Stimulated activated naive CD4-positive, alpha-beta T cell (primary cell): Measurements from ENCODE around the gene MT1G.
A peak's percentile ranks its signal among the peaks of the same experiment; 100 is the strongest.
"Not testable (repeated sequence)": the region's sequence is repeated elsewhere in the genome, so short reads cannot be mapped to it uniquely, and the experiment has no call there.

ENCODE experiments used
- DNase-seq, 6 experiments: peaks; one replicate each; lab custom pipeline; 2025; lab: John Stamatoyannopoulos, UW

The MT1G gene

DNA sequence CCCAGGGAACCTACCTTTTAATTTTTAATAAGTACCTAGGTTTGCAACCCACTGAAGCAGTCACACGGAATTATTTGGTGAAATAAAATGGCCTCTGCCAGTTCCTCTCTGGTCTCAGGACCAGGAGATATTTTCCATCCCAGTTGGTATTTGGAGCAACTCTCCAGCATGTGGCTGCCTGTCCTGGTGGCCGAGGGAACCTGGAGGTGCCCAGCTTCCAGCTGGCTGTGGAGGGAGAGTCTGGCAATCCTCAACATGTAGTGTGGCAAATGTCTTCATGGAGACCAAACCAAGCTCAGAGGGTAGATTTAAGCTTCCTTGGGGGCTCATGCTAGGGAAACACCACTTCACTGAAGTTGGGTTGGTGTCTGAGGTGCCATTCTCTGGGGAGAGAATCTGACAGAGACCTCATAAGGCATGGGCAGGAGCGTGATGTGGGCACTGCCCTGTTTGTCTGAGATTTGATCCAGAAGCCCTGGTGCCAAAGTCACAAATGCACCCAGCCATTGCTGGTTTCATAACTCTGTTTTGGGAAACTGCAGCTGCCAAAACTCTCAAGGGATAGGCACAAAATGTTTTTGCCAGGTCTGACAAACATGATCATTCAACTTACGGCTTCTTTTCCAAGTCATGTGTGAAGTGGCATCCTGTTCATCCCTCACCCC lies 17.2 kb upstream of the MT1G start:
- no peak for DNase-seq

DNA sequence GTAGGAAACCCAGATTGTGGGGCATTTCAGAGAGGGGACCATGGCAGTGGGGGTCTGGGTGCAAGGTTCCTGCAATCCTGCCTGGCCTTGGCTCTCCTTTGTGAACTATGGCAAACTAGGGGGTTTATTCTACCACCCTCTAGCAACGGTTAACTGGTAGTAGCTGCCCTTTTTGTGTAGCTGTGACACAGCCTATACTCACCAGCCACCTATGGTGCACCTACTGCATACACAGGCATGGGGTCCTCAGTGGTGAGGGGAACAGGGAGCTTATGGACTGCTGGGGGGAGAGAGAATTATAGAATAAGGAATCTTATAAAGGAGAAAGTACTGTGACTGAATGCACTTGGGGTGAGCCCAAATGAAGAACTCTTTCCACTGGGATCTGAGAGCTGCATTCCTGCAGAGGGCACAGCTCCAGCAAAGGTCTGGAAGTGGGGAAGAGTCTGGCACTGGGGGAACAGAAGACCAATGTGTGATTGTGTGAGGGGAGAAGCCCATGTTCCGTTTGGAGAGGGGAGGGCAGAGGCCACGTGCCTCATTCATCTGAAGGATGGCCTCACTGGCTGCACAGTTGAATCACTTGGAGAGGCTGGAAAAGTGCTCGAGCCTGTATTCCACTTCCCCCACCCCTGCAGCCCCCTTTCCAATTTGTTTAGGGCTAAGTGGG lies 16.5 kb upstream of the MT1G start:
- DNase-seq: no peak

DNA sequence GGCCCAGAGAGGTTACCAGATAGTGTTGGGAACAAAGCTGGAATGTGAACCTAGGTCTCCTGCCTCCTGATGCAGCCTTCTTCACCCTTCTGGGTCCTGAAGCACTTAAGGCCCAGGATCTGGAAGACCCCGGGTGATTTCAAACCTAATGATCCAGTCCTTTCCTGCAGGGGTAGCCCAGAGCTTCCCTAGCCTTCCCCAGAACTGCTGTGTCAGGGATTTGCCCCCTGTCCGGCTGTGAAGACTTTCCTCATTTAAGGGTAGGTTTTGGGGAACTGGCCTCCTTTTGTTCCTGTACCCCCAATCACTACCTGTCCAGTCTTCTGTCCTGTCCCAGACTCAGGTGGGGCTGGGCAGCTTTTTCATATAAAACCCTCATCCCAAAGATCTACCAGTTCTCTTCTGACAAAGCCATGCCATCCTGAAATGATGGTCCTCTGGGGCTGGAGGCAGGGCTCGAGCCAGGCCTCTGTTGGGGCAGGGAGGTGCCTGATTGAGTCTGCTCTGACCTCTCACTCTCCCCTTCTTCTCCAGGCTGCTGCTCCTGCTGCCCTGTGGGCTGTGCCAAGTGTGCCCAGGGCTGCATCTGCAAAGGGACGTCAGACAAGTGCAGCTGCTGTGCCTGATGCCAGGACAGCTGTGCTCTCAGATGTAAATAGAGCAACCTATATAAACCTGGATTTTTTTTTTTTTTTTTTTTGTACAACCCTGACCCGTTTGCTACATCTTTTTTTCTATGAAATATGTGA lies 15.7 kb upstream of the MT1G start:
- no peak for DNase-seq

DNA sequence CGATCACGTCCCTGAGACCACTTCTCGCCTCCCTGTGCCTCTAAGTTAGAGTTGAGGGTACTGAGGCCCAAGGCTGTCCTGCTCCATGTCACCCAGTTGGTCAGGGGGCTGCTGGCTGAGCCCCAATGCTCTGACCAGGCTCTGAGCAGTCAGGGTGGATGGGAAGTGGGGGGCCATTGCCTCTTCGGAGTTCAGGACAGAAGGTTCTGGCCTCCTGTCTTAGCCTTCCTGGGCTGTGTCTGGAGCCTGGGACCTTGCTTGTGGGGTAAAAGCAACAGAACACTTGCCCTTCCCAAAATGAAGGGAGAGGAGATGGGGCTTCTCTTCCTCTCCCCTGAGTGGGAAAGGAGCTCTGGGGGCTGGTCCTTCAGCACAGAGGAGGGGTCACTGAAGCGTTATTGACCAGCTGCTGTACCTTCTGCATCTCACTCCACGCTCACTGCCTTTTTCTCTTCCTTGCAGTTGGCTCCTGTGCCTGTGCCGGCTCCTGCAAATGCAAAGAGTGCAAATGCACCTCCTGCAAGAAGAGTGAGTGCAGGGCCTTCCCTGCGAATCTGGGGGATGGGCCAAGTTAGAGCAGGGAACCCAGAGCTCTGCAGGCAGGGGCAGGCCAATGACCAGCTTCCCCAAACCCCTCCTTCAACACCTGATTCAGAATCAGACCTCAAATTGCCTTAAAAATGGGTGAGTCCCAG lies 15.0 kb upstream of the MT1G start:
- DNase-seq: peak in 1 of 6 experiments; percentile 45

DNA sequence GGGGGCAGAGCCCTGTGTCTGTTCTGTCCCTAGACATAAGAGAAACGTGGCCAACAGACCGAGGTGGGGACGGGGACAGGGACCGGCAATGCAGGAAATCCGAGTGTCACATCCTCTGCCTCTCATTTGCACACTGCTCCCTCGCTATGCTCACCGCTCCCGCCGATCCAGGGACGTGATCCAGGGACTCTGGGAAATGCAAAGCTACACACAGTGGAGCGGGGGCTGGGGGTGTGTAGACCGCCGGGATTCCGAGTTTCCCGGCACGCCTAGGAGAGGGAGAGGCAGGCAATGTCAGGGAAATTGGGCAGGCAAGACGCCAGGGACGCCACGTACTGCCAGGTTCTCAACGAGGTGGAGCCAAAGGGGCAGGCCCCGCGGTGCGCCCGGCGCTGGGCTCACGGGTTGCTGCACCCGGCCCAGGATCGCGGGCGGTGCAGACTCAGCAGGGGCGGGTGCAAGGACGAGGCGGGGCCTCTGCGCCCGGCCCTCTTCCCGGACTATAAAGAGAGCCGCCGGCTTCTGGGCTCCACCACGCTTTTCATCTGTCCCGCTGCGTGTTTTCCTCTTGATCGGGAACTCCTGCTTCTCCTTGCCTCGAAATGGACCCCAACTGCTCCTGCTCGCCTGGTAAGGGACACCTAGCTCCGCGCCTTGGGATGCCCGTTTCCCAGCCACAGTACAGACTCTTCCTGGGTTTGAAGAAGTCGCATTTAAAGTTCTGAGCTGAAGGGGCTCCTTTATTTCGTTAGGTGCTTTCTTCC lies 14.3 kb upstream of the MT1G start, which contains the start of gene MT1X:
Gene MT1X (plus strand): TSS at position 532 of the 764 bp plus-strand sequence. CDS start 71 bp downstream, at position 603.
- DNase-seq: peak; percentile 76 to 93 (median 80)

DNA sequence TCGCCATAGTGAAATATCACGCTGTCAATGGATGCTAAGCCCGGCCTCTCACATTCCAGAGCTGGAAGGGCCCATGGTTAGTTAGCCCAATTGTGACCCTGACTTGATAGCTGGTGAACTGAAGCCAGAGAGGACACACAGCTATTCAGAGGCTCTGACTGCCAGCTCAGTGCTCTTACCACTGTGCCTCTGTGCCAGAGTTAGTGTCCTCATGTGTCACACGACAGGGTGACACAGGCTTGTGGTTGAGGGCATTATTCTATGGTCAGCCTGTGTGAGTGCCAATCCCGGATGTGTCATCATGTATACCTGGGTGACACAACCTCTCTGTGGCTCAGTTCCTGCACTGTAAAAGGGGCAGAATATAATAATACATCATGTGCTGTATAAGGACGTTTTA lies 12.0 kb upstream of the MT1G start:
- no peak for DNase-seq

DNA sequence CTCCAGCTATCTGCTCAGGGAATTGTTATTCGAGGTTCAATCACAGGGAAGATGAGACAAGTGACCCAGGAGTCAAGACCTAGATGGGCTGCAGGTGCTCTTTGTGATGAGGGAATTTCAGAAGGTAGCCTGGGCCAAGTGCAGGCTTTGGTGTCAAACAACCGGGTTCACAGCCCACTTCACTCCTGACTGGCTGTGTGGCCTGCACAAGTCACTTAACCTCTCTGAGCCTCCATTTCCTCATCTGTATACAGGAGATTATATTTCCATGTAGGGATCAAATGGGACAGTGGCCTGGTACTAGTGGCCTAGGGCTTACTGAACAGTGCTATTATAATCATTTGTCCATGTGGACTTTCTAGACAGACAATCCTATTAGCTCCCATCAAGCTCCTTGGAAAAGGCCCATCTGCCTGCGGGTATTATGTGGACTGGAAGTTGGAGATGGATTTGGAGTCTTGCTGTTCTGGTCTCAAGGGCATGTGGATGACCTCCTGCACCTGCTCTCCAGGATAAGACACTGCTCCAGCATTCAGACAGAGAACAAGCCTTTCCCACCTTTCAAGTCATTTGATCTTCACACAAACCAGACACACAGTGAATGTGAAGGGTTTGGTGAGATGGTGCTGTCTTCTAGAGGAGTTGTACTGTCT lies 11.3 kb upstream of the MT1G start:
- DNase-seq: no peak

DNA sequence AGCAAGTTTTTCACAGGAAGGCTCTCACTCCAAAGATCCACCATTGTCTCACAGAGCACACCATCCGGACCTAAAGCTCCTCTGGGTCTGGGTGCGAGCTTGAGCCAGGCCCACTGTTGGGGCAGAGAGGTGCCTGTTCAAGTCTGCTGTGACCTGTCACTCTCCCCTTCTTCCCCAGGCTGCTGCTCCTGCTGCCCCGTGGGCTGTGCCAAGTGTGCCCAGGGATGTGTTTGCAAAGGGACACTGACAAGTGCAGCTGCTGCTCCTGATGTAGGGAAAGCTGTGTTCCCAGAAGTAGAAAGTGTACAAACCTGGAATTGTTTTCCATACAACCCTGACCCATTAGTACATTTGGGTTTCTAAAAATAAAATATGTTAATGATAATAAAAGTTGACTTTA lies 9.6 kb upstream of the MT1G start:
- no peak for DNase-seq

DNA sequence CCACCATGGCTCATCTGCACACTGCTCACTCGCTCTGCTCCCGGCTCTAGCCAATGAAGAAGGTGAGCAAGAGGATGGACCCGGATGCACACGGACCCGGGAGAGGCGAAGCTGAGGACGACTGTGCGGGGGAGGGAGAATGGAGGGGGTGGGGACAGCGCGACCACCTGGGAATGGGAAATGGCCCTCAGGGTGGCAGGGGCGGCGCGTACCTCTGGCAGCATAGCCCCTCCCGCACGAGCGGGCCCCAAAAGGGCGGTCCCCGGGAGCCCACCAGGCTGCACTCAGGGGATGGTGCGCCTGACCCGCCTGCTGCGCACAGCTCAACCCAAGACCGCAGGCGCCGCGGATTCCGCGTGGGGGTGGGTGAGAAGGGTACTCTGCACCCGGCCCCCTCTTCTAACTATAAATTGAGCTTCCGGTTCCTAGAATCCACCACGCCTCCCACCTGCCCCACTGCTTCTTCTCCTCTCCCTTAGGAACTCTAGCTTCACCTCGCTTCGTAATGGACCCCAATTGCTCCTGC lies 7.9 kb upstream of the MT1G start:
- peak in 4 of 6 experiments; percentile 13 to 54 (median 30) for DNase-seq

DNA sequence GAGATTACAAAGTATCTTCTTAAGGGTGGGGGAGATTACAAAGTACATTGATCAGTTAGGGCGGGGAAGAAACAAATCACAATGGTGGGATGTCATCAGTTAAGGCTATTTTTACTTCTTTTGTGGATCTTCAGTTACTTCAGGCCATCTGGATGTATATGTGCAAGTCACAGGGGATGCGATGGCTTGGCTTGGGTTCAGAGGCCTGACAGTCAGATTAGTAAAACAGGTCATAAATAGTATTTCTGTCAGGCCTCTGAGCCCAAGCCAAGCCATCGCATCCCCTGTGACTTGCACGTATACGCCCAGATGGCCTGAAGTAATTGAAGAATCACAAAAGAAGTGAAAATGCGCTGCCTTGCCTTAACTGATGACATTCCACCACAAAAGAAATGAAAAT lies 6.7 kb upstream of the MT1G start:
- DNase-seq: not testable (repeated sequence)

DNA sequence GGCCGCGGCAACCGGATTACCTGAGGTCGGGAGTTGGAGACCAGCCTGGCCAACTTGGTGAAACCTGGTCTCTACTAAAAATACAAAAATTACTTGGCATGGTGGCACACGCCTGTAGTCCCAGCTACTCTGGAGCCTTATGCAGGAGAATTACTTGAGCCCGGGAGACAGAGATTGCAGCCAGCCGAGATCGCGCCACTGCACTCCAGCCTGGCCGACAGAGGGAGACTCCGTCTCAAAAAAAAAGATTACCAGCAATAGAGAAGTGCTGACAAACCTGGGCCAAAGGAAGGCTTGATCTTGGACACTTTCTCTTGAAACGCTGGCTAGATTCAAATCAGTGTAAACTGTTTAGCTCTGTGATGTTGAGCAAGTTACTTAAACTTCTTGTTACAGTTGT lies 6.1 kb upstream of the MT1G start:
- DNase-seq: peak in 4 of 6 experiments; percentile 13 to 49 (median 20)

DNA sequence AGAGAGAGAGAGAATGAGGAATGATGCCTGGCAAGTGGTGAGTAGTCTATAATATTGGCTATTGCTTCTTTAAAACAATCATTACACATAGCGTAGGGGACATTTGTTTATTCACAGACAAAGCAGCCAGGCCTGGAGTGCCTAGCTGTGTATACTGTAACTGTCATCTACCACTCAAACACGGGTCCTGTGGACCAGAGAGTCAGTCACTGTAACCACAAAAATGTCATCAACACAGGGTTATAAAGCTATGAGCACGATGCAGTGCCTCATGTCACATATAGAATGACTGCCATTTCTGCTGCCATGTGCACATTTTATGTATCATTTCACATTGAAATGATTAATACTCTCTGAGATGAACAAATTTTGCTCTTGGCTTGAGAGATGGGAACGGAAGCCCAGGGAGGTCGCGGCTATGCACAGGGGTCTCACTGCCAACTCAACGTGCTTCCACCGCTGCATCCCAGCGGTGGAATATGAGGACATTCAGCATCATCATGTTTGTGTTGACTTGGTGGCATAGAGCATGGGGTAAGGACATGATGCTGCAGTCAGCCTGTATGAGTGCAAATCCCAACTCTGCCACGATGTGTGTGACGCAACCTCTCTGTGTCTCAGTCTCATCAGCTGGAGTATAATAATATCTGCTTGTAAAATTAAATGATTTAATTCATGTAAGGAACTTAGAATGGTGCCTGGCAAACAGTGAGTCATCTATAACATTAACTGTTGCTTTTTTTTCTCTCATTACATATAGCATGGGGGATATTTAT lies 5.1 kb upstream of the MT1G start:
- no peak for DNase-seq

DNA sequence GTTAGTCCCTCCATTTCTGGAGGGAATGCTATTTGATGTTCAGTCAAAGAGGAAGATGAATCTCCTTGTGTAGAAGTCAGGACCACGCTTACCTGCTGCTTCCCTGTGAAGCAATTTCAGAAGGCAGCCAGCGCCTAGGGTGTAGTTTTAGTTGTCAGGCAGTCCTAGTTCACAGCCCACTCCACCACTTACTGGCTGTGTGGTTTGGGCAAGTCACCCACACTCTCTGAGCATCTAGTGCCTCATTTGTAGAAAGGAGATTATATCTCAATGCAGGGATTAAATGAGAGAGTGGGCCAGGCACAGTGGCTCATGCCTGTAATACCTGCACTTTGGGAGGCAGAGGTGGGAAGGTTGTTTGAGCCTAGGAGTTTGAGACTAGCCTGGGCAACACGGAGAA lies 4.3 kb upstream of the MT1G start:
- DNase-seq: not testable (repeated sequence)

DNA sequence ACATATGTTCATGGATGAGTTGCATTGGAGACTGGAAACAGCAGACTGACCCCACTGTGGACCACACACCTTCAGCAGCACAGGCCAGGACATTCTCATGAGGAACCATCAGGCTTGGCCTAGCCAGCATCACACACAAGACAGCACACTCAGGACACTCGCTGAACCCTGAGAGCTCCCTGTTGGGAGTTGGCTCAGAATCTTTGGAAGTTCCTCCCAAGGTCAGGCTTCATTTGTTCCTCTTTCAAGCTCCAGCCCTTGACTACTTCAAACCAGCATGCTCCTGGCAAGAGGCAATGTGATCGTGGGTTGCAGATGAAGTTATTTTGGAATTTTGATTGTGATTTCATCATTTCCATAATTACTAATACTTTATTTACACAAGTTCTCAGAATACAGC lies 3.8 kb upstream of the MT1G start:
- not testable (repeated sequence) for DNase-seq

DNA sequence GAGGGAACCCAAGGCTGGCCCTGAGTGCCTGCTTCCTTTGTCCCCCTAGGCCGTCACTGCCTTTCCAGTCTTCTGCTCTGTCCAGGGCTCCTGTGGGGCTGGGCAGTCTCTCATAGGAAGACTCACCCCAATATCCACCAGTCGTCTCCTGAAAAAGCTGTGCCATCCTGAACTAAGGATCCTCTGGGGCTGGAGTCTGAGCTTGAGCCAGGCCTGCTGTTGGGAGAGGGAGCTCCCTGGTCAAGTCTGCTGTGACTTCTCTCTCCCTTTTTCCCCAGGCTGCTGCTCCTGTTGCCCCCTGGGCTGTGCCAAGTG lies 2.7 kb upstream of the MT1G start:
- no peak for DNase-seq

DNA sequence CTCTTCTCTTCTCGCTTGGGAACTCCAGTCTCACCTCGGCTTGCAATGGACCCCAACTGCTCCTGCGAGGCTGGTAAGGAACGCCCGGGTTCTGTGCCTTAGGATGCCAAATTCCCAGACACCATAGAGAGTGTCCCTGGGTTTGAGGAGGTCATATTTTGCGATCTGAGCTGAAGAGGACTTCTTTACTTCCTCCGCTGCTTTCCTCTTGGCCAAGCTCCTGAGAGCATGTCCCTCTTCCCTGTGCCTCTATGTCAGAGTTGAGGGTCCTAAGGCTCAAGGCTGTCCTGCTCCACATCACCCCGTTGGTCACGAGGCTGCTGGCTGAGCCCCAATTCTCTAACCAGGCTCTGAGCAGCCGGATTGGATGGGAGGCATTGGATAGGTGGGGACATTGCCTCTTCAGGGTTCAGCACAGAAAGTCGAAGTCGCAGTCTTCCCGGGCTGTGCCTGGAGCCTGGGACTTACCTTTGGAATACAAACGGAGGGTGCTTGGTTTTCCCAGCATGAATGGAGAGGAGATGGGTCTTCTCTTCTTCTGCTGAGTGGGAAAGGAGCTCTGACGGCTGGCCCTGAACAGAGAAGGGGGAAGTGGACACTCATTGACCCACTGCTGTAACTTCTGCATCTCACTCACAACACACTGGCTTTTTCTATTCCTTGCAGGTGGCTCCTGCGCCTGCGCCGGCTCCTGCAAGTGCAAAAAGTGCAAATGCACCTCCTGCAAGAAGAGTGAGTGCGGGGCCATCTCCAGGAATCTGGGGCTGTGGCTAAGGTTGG lies 2.2 kb upstream of the MT1G start:
- DNase-seq: peak in 1 of 6 experiments; percentile 4

DNA sequence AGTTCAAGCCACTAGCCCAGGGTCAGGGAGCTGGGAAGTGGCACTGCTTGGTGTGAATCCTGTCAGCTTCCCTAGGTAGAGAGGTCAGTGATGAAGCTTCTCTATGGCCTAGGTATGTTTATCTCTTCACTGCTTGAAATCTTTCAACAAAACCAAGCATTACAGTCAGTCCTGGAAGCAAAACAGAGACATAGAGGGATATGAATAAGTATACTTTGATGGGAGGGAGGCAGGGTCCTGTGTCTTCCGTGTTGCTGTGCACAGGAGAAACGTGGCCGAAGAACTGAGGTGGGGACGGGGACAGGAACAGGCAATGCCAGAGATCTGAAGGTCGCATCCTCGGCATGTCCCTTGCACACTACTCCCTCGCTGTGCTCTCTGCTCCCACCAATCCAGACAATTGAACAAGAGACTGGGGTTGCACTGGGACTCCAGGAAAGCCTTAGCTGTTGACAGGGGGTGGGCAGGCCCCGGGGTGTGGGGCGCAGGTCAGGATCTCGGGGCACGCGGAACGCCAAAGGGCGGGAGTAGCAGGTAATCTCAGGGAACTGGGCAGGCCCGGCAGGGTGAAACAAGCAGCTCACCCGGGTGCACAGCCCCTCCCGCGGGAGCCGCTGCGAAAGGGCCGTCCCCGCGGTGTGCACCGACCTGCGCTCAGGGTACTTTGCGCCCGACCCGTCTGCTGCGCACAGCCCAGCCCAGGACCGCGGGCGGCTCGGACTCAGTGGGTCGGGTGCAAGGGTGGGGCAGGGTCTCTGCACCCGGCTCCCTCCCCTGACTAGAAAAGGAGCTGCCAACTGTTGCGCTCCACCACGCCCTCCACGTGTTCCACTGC lies 1.4 kb upstream of the MT1G start, which contains the start of gene MT1H:
Gene MT1H (plus strand): TSS at position 810 of the 835 bp plus-strand sequence. CDS start 71 bp downstream, outside the sequence.
- no peak for DNase-seq
